HG03457 (cell line): Measurements from ENCODE around the gene TGFBR3.
"Not testable (repeated sequence)": the region's sequence is repeated elsewhere in the genome, so short reads cannot be mapped to it uniquely, and the experiment has no call there.

ENCODE experiments used
- ATAC-seq: cut with Tn5 transposase; IDR thresholded peaks from one replicate; pipeline ENCODE4 v1.9.1; 2021; ENCODE audit warnings: moderate number of reproducible peaks; ENCODE audit not compliant: unreplicated experiment

TGFBR3 gene

DNA sequence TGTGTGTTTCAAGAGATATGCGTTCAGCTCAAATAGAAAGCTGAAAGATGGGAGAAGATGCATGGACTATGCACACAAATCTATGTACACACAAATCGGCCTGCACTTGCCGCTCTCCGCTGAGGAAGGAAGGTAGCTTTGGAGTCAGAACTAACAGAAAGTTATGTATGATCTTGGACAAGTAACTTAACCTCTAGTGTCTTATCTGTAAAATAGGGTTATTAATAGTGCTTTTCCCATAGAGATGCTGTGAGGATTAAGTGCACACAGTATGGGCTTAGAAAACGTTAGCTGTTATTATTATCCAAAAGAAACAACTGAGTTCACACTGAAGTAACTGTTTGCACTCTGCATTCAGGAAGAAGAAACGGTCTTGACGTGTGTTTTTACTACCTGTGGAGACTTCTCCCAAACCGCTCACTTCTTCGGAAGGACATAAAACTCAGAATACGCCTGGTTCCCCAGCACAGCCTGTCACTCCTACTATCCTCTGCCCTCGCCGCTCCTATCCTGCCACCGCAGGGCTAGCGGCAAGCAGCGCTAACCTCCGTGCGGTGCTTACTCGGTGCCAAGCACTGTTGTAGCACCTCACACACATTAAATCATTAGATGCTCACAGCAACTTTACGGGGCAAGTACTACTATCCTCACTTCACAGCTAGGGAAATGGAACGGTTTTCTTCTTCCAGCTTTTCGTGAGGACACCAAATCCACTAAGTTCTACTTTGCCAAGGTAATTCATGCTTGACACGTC, 1.3 kb downstream of the TGFBR3 start:
- ATAC-seq: no peak

DNA sequence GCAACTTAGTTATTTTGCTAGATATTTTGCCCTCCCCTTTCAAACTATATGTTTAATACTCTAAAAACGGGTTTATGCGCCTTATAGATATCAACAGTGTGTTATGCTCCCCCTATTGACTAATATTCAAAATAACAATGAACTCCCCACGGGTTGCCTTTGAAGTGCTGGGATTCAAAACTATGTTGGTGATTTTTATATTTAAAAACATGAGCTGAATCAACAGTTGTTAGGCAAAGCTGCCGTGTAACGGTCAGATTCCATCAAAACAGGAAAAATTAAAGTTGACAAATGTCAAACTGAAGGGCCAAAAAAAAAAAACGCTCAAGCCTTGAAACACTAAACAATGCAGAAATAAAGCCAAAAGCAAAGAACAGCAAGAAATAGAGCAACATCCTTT, 2.5 kb downstream of the TGFBR3 start:
- ATAC-seq: no peak

GRCh38 chr1:91881280-91881679, 4.7 kb downstream of the TGFBR3 start:
- no peak for ATAC-seq

GRCh38 chr1:91879733-91880132, 6.2 kb downstream of the TGFBR3 start:
- no peak for ATAC-seq

DNA sequence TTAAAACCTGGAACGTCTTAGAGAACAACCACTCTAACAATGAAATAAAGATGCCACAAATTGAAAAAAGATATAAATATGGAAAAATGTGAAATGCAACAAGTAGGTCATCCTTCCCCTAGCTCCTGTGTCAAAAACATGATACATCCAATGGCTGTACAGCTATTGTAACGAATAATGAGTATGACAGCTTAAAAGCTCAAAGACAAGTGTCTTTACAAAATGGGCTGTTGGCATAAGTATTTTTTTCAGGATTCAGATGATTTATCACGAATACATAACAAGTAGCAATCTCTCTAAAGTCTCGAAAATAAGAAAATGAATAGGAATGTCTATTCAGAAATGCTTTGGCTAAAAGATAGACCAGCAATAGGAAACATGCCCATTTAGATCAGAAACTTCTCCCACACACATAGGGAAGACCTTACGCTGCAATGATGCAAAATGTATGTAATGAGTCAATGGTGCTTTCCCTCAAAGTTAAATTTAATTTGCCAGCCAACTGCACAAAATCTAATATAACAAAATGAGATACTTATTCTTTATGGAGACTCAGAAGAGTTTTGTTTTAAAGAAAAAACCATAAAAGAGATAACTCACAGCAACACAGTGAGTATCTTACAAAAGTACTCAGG, 8.3 kb downstream of the TGFBR3 start:
- ATAC-seq: no peak

DNA sequence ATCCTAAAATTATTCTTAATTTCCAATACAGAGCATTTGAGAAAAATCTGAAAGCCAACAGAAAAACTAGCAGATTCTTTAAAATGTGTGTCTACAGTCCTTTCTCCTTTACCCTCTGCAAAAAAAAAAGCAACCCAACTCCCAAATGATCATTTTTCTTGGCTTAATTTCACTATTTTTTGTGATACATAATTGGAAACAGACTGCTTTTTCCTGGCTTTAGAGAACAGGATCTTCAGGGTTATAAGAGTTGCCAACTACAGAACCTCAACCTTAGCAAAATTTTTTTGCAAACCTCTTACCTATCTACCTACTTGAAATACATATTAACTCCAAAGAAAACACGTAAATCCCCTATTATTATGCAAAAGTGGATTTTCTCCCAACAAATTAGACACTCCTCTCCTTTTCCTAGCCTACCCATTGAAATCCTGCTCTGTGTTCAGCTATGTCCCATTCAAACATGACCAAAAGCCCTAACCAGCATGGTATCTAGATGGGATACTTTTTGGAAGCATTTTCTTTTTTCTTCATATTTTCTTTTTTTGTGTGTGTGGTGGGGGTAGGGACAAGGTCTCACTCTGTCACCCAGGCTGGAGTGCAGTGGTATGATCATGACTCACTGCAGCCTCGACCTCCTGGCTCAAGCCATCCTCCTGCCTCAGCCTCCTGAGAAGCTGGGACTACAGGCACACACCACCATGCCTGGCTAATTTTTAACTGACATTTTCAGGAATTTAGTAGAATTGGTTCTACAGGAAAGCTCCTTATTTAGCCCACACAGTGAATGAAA, 9.0 kb downstream of the TGFBR3 start:
- ATAC-seq: no peak

DNA sequence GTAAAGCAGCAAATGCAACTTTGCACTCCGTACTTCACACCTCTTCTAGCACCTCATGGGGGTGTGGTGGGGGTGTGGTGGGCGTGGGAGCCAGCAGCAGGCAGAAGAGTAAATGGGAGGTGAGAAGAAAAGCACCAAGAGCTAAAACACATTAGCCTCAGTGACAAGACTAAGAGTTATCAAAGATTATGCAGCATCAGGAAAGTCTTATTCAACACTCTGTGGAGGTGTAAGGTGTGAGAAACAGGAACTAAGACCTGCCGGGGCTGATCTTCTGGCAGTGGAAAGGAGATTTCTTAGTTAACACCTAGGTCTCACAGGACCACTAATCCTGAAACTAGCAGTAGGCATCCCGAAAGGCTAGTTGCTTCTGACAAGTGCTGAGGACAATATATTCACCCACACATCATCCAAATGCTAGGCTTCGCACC, 9.9 kb downstream of the TGFBR3 start:
- ATAC-seq: peak; percentile 93

GRCh38 chr1:91874167-91874566, 11.8 kb downstream of the TGFBR3 start:
- ATAC-seq: no peak

DNA sequence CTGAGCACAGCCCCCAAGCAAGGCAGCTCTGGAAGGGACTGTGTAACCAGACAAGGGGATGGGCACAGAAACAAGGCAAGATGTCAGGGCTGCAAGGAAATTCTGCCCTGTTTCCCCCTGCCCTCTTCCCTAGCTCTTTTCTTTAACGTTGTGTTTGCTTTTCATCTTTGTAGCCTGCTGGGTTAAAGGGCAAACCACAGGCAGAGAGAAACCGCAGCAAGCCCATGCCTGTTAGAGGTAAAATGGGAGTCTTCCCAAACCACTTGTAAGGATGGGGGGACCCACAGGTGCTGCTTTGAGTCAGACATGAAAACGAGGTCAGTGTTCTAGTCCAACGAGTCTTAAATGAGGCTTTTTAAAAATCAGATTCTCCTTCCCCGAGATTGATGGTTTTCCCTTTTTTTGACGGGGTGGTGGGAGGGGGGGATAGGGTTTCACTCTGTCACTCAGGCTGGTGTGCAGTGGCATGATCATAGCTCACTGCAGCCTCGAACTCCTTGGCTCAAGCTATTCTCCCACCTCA, 13.3 kb downstream of the TGFBR3 start:
- no peak for ATAC-seq

GRCh38 chr1:91872000-91872399, 14.0 kb downstream of the TGFBR3 start:
- no peak for ATAC-seq

DNA sequence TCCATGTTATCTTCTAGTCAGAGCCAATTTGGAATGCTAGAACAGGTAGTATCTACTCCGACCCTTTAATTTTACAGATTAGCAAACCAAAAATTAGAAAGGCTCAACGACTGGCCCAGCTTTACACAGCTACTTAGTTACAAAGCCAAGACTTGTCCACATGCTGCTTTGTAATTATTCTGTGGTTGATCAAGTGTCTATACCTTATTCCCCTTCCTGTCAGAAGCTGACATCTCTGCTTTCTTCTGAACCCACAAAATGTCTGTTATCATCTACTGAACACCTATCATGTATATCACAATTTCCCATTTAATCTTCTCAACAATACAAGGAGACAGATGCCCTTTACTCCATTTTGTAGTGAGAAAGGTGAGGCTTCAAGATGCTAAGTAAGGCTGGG, 15.6 kb downstream of the TGFBR3 start:
- no peak for ATAC-seq

DNA sequence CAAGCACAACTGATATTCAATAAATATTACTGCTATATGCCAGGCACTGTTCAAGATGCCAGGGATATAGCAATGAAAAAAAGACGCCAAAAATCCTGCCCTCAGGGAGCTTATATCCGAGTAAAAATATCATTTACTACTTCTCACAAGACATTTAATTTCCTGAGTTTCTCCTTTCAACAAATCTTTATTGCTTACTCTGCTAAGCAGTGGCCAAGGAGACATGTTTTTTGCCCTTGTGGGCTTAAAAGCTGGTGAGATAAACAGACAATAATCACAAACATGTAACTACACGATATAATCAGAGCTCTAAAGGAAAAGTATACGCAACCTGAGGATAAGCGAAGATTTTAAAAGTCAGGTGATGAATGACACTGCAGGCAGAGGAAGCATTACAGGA, 19.5 kb downstream of the TGFBR3 start:
- ATAC-seq: no peak

GRCh38 chr1:91864017-91864700, 21.8 kb downstream of the TGFBR3 start:
- ATAC-seq: no peak

DNA sequence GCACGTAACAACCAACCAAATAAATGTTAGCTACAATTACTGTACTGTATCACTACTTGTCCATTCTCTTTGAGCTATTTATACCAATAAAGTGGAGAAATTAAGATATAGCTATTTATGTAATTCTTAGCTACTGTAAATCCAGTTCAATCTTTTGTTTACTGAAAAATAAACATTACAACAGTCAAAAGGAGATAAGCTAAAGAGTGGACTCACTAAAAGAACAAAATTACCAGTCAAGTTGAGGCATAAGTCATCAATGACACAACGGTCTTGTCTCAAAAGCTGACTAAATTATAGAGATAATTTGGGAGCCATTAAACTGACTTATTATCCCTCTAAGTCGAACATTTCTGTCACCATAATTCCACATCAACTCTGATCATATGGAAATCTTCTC, 22.5 kb downstream of the TGFBR3 start:
- no peak for ATAC-seq

DNA sequence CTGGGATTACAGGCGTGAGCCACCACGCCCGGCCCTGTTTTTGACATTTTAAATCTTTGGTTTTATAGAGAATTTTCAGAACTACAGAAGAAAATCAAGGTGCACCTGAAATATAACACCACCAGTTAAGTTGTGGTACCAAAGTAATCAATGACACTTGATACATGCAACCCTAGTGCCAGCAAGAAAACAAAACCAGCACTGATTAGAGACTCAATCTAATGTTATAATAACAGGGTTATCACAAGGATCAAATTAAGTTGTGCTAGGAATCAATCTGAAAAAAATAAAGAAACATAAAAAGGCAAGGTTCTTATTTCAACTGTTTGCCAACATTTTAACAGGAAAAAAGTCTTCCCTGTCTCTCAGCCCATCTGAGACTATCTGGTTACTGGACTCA, 23.8 kb downstream of the TGFBR3 start:
- no peak for ATAC-seq

- no peak for ATAC-seq
Observed at GRCh38 chr1:91857557-91858239, 28.3 kb downstream of the TGFBR3 start.

- no peak for ATAC-seq
Observed at GRCh38 chr1:91856996-91857395, 29.0 kb downstream of the TGFBR3 start.

DNA sequence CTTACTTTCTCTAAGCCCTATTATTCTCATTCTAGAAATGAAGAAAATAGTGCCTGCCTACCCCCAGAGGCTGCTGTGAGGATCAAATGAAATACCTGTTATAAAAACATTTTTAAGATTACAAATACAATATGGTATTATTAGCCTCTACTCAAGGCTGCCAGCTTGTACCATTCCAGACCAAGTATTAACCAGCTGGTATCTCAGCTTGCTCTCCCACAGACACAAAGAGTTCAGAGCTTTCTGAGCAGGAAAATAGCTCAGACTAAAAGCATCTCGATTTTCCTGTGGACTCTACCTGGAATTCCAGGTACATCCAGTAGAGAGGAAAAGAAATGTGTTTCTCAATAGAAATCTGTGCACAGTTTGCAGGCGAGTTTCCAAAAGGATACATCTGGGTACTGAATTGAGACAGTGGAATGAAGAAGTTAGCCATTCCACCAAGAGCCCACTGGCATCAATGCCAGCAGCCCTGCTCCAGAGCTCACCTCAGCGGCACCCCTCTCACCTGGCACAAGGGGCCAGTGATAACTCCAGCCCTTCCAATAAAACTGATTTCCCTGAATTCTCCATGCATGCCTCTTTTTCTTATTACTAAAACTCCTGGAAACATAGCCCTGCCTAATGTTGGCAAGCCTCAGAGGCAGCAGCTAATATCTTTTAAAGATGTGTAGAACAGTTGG, 31.0 kb downstream of the TGFBR3 start:
- ATAC-seq: no peak

- ATAC-seq: no peak
Observed at GRCh38 chr1:91853397-91853796, 32.6 kb downstream of the TGFBR3 start.

GRCh38 chr1:91852011-91852410, 33.9 kb downstream of the TGFBR3 start:
- not testable (repeated sequence) for ATAC-seq
